G401.6 (cell line): ENCODE data around the gene DMD.
"Not testable (repeated sequence)": the region's sequence is repeated elsewhere in the genome, so short reads cannot be mapped to it uniquely, and the experiment has no call there.

Source experiments
- FAIRE-seq: peaks from 2 replicates; lab custom pipeline; 2012; peaks lifted over from hg19 to GRCh38; lab: Jason Lieb, UNC

Gene DMD

DNA sequence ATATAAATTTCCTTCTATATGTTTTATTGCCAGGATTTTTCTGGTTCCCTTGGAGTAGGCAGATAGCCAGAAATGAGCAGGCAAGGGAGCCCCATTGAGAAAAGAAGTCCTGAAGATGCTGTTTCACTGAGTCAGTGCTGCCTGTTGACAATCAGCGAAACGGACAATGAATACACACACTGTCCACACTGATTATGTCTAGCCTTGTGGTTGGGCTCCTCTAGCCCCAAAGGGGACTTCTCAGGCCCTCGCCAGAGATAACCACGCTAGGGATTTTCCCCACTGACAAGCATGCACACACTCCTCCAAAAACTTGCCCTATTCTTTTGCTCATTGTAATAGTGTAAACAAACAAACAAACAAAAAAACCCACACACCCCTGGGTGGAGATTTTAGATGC is 369.3 kb downstream of the DMD start:
- no peak for FAIRE-seq

DNA sequence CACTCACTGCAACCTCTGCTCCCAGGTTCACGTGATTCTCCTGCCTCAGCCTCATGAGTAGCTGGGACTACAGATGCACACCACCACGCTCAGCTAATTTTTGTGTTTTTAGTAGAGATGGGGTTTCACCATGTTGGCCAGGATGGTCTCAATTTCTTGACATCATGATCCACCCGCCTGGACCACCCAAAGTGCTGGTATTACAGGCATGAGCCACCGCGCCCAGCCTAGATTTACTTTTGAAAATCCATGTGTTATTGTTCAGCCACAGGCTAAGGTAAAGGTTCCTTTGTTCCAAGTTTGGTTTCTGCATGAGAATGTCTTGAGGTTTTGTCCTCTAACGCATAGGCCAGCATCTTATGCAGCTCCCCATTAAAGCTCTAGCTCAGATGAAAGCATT is 371.6 kb downstream of the DMD start:
- no peak for FAIRE-seq

DNA sequence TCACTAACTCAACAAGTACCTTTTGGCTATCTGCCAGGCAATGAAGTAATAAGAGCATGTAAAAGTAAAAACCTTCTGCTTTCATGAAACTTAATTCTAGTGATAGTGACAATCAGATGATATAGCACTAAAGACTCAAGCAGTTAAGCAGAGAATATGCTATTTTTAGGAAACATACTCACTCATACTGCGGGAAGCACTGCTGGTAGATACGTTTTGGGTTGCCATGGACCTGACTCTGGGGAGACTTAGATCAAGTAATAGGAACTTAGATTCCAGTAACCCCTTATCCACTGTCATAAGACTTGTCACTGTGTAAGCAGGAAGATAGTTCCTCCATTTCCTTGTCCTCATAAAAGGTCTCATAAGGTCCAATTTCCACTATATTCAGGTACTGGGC is 386.3 kb downstream of the DMD start:
- FAIRE-seq: no peak

DNA sequence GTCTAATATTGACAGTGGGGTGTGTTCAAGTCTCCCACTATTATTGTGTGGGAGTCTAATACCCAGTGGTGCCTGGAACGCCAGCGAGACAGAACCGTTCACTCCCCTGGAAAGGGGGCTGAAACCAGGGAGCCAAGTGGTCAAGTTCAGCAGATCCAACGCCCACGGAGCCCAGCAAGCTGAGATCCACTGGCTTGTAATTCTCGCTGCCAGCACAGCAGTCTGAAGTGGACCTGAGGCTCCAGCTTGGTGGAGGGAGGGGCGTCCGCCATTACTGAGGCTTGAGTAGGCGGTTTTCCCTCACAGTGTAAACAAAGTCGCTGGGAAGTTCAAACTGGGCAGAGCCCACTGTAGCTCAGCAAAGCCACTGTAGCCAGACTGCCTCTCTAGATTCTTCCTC is 407.3 kb downstream of the DMD start:
- no peak for FAIRE-seq

DNA sequence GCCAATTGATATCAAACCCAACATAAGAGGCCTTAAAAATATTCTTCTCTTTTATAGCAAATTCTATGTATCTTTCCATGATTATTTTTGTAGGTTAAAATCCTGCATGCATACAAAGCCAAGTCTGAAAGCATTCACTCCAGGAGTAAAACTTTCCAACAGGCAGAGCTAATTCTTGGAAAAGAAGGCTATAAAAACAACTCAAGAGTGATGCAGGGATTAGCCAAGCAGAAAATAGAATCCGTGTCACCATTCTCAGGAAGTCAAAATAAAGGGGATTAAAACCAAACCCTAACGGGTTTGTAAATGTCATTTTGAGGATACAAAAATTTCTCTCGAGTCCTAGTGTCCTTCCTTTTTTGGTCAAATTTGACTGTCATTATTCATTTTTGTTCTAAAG is 412.4 kb downstream of the DMD start:
- no peak for FAIRE-seq

DNA sequence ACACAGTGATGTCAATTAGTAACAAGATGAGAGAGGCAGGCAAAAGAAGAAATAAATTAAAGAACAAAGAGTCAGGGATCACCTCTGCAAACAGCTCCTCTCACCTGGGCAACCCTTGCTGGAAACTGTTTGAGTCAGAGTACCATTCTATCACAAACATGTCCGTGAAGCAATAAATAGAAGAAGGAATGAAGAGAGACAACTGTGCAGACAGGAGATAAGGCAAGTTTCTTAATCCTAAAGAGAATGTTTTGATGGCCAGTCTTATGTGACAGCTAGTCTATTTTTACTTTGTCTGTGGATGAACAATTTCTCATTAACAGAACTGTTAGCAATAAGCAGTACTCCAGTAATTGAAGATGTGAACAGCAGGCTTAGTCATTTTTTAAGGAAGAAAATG is 422.4 kb downstream of the DMD start:
- no peak for FAIRE-seq

DNA sequence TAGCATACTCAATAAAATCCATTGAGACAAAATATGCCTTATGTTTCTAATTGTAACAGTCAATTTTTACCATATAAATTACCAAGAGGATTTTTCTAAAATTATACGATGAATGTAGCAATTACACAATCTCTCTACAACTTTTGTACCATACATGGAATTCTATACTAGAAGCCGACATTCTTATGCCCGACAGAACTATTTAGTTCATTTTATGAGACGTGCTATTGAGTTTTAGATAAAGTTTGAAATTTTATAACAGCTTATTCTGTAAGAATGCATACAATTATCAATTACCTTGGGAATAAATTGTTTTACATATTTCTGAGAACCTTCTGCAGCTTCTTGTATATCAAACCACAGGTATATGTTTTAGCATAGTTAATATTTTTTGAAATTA is 431.2 kb downstream of the DMD start:
- FAIRE-seq: no peak

DNA sequence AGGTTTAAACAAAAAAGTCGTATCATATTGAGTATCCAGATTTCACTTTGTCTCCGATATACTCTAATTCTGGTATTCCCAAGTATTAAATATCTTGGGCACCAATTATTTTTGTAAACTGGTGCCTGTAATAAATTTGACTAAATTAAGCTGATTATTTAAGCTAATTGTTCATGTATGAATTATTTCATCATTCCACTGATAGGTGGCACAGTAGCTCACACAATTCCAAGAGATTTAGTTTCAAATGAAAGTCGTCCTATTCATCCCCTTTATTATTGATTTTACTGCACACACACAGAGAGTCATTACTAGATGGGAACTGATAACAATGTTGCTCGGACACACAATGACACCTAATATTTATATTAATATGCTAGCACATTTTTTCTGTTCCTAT is 432.4 kb downstream of the DMD start:
- FAIRE-seq: no peak

DNA sequence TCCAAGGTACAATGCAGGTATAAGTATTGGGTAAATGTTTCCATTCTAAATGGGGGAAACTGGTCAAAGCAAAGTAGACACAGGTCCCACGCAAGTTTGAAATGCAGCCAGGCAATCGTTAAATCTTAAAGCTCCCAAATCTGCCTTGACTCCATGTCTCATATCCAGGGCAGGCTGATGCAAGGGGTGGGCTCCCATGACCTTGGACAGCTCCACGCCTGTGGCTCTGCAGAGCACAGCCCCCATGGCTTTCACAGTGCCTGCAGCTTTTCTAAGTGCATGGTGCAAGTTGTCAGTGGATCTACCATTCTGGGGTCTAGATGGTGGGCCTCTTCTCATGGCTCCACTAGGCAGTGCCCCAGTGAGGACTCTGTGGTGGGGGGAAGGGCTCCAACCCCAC is 436.4 kb downstream of the DMD start:
- FAIRE-seq: no peak

DNA sequence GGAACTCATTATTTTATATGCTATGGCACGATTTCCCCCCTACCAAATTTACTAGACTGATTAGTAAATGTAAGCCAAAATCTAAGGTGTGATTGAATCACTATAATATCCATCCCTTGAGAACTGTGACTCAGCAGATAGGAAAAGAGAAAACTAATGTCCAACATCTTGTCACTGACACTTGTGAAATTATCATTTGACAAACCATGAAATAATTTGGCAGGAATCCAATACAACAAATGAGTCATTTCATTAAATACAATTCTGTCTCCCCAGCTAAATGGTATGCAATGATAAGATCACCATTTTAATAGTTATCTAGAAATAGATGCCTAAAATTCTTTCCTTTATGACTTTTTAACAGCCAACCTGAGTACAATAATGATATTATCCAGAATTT is 462.3 kb downstream of the DMD start:
- no peak for FAIRE-seq

DNA sequence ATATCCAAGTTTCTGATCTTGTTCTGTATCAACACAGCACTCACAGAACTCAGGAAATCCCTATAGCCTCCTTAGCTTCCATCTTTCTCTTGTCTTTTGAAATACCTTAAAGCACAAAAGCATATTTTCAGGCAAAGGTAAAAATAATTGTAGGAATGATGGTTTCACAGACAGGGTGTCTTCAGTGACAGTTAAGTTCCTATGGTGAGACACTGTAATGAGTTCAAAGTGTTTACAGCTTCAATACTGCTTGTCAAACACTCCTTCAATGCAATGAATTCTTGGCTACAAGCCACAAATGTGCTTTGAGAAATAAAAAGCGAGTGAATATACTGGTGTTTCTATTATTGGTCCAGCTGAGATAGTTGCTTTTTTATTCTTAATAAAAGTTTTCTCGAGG is 466.0 kb downstream of the DMD start:
- FAIRE-seq: no peak

DNA sequence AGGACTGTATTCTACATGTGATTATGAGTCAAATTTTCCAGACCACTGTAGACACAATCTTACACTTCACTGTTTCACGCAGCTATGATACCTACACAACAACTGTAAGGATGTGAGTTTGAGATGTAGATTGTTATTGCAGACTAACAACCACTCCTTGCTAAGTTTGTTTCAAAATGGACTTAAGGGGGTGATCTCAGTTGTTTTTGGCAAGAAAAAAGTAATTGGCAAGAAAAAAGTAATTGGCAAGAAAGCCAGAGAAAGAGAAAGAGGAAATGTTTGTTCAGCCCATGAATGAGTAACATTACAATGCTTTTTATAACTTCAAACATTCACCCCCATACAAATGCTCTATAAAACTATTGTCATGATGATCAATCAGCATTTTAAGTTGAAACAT is 466.4 kb downstream of the DMD start:
- no peak for FAIRE-seq

DNA sequence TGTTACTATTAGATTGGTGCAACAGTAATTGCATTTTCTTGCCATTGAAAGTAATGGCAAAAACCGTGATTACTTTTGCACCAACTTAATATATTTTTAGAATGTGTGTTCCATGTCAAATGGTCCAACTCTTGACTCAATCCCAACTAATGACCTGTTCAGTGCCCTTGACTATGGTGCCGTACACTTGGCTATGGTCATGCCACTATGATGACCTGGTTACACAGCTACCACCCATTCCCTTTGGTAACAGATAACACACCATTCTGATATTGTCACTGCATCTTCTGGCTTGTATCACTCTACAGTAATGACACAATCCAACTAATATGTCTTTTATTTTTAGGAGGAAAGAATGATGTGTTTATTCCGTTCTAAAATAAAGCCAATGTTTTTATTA is 469.4 kb downstream of the DMD start:
- FAIRE-seq: no peak

DNA sequence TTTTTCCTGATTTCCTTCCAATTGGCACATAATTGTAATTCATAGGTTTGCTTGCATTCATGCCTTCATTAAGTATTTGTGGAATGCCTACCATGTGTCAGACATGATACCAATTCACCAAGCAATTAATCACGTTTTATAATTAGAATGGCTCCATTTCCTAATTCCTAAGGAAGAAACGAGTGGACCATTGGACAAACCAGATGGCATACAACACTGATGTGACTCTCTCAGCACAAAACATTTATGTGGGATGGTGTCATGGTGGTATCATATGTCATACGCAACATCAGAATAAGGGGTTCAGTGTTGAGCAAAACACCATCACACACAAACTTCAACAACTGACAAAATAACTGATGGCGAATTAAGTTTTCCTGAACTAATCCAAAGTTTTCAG is 502.8 kb downstream of the DMD start:
- FAIRE-seq: no peak

DNA sequence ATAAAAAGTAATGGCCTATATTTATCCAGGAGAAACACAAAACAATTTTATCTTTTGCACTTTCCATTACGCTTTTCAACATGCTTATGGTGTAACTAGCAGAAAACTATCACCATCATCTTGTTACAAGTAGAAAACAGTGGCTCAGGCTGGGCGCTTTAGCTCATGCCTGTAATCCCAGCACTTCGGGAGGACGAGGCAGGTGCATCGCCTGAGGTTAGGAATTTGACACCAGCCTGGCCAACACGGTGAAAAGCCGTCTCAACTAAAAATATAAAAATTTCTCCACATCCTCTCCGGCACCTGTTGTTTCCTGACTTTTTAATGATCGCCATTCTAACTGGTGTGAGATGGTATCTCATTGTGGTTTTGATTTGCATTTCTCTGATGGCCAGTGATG is 506.0 kb downstream of the DMD start:
- not testable (repeated sequence) for FAIRE-seq

DNA sequence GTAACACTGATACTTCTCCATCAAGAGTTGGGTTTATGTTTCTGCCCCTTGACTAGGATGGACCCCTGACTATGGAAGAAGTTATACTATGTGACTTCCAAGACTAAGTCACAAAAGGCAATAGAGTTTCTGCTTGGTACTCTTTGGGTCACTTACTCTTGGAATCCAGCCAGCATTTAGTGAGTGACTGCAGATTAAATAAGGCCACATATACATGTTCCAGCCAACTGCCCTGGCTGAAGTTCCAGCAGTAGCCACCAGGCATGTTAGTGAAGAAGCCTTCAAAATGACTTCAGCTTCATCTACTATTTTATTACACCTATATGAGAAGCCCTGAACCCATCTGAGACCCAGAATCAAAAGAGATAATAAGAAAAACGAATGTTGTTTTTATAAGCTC is 524.0 kb downstream of the DMD start:
- FAIRE-seq: no peak

DNA sequence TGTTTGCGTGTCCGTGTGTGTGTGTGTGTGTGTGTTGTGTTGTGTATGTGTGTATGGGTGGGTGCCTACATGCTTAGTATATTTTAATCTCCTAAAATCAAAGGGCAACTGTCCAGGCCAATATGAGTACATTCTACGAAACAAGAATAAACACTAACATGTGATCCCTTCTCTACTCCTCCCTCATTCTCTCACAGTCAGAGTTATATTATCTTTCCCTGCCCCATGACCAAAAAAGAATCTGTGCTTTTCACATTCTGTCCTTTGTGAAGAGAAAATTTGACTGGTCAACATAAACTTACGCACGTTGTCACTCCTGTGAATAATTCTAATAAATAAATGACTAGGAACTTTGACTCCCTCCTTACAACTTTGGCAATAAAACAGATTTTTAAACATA is 532.9 kb downstream of the DMD start:
- FAIRE-seq: no peak

DNA sequence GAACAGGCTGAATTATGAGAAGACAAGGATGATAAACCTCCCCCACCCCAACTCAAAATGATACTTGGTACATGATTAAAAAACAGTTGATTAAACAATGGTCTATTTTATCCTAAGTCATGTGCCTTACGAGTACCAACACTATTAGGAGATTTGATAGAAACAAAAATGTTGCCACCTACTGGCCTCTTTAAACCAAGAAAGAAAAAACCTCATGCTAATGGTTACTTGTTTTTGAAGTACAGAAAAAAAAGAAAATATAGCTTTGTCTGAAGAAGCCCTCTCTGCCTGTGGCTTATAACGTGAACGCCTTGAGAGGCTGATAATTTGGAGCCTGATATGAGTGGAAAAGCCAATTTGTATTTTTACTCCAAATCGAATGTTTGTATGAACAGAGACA is 538.2 kb downstream of the DMD start:
- no peak for FAIRE-seq

DNA sequence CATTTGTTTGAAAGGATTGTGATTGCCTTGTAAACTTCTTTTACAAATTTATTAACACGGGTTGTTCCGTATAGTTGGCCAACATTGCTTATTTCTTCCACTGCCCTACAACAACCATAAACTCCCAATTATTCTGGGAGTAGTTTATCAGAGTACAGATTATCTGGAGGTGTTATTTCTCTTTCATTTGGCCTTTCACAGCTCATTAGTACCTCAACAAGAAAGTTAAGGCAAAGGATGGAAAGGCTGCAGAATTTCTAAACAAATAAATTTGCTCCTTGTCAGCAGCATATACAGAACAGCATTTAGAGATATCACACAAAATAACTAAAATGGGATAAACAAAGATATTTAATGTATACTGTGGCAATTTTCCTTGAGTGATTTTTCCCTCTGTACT is 548.8 kb downstream of the DMD start:
- FAIRE-seq: no peak

DNA sequence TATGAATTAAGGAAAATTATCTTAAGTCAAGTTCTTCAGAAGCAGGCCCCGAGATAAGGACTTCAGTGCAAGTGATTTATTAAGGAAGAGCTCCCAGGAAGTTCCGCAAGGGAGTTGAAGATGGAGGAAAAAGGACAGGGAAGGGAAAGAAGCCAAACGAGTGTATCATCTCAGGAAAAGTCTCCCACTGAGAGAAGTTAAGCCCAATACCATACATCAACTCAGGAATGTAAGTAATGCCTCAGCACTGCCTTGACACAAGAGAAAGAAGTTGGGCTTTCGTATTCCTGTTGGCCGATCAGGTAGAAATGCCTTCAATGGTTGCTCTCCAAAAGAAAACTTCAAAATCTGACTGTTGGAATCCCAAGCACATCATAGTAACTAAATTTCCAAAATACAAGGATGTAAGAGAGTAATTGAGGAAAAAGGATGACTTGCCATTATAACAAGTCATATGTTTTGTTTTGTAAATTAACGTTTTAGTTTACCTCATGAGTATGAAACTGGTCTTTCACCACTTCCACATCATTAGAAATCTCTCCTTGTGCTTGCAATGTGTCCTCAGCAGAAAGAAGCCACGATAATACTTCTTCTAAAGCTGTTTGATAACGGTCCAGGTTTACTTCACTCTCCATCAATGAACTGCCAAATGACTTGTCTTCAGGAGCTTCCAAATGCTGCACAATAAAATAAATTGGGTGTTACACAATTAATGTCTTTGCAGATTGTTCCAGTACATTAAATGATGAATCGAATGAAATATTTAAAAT is 566.7 kb downstream of the DMD start:
- no peak for FAIRE-seq

DNA sequence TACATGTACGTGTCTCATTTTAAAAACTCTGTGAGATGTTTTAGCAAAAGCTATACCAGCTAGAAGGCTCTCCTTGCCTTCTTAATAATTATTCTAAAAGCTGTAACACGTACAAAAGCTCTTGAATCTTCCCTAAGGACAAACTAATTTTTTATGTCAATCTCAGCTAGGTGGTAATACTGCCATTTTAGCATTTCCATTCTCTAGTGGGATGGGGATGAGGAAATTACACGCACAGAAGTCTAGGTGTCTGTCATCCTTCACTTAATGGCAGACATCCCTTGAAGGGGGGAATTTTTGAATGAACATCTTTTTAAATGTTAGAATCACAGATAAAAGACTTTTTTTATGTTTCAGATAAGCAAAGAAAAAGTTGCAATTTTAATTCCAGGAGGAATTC is 569.1 kb downstream of the DMD start:
- no peak for FAIRE-seq

DNA sequence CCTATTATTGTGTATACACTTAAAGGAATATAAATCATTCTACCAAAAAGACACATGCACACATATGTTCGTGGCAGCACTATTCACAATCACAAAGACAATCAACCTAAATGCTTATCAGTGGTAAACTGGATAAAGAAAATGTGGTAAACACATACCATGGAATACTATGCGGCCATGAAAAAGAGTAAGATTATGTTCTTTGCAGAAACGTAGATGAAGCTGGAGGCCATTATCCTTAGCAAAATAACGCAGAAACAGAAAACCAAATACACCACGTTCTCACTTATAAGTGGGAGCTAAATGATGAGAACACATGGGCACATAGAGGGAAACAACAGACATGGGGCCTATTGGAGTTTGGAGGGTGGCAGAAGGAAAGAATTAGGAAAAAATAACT is 593.2 kb downstream of the DMD start:
- no peak for FAIRE-seq

DNA sequence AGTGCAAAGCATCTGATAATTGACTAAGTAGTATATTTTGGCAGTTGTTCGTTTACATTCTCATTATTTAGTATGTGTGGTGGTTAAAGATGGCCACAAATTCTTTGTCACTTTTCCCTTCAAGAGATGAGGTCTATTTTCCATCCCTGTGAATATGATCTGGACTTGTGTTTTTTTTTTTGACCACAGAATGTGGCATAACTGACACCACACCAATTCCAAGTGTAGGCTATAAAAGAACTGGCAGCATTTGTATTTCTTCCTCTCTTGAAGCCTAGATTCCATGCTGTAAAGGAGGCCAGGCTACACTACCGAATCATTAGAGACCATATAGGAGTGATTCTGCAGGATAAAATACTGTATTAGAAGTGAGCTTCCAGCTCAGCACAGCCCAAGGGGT is 596.6 kb downstream of the DMD start:
- no peak for FAIRE-seq

DNA sequence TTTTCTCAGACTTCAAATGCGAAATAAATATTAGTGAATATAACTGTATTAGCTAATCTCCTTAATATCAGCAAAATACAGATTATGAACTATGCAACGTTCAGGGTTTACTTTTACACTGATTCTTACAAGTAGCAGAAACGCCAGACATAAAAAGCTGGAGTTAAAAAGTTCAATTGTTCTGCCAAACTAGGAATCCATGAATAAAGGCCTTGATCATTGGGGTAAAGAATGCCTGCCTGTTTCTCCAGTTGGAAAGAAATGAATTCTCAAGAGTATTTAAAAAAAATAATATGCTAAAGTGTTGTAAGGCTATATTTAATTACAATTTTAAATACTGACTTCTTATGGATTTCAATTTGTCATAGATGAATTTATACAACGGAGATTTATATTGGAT is 612.2 kb downstream of the DMD start:
- no peak for FAIRE-seq

DNA sequence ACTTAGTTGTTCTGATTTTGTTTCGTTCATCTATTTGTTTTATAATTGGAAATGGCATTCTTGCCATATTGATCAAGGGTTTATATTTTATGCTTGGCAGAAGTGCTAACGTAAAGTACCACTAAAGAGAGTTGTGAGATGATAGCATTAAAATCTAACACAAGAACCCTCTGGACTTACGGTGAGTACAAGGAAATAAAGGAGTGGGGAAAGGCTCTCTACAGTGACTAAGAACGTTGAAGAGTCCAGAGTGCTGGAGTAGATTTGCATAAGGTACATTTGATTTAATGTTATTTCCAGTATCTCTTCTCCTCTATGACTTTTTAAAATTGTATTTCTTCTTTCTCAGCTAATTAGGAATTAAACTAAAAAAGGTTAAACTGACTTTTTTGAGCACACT is 612.6 kb downstream of the DMD start:
- no peak for FAIRE-seq
